Stimulated activated CD8-positive, alpha-beta memory T cell treated with anti-CD3 and anti-CD28 coated beads, Interleukin-7, amount 100 ng/mL, for 4 hours (primary cell): ENCODE data around the gene CBX7.

Experiments used
- DNase-seq, 2 donors: peaks; one replicate each; pipeline ENCODE4 v3.0.0-alpha.2; 2020; ENCODE audit warnings: low read depth in 2 of 2

The CBX7 gene

DNA sequence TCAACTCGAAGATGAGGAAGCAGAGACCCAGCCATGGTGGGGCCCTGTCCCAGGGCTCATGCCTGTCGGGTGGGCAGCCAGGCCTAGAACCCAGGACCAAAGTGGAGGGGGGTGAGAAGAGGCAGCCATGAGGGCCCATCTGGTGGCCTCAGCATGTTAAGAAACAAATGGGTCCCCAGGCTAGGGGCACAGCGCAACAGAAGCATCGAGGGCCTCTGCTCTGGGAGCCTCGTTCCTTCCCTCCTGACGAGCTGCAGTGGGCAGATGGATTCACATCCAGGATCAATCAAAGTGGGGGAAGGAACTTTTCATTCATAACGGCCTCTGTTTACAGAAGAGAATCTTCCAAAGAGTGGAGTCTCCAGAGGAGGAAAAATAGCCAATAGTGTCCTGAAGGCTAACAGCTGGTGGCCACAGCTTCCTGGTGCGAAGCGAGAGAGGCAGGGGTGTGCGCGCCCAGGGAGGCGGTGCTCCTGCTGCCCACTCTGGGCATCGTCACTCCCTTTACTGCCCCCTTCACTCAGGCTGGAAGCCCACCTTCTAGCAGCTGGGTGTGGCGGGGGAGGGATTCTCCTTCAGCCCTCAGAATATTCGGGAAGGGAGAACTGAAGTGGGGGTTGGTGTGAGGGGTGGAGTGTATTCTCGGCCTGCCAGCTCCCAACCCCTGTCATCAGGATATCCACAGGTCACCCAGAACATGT, 4.3 kb downstream of the CBX7 start:
- no peak for DNase-seq

DNA sequence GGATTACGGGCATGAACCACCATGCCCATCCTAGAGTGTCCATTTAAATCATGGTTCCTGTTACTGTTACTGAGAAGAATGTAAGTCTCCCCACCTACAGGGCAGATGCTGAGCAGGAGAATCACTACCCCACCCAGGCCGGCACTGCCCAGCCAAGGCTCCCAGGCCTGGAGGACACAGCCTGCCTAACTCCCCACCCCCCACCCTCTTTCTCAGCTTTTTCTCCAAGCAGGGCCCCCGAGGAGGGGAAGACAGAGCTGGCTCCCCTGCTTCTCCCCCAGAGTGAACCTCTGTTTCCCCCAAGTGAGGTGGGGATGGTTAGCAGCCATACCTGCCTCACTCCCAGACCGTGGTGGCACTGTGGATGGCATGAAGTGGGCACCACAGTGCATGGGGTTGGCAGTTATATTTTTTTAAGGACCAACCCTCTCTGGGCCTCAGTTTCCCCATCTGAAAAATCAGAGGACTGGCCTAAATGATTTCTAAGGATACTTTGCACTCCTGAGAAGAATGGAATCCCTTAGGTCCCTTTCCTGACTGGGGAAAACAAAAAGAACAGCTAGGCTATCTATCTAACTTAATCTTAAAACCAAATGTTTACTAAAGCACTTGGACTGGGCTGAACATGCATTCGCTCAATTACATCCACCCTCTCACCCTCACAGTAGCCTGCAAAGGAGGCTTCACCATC, 5.0 kb downstream of the CBX7 start:
- no peak for DNase-seq

DNA sequence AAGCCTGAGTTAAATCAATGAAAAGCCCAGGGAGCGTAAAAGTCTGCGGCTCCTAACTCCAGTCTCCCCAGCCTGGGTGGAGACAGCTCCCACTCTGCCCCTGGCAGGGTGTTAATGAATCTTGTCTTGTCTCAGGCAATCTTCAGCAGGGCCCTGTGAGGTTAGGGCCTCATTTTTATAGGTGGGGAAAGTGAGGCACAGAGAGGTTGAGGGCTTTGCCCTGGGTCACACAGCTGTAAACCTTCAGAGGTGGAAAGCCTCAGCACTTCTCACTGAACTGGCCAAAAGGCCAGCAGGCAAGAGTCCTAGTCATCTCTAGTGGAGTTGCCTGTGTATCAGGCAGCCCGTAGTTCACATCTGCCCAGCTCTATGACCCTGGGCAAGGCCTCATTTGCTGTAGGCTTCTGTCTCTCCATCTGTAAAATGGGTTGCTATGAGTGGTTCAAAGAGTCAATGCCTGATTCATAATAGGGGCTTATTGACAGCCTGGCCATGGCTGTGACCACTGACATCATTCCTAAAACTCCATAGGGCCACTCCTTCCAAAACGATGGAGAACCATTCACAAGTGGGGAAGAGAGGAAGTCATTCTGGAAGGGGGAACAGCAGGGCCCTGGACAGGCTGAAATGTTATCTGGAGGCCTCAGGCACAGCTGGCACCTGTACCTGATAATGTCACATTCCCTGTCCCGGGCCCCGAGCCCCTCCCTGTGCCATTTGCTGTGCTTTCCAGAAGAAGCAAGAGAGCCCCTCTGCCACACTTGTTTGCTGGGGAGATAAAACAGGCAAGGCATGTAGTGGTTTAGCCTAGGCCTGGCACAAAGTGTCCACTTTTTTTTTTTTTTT, 6.0 kb downstream of the CBX7 start:
- DNase-seq, result no peak

DNA sequence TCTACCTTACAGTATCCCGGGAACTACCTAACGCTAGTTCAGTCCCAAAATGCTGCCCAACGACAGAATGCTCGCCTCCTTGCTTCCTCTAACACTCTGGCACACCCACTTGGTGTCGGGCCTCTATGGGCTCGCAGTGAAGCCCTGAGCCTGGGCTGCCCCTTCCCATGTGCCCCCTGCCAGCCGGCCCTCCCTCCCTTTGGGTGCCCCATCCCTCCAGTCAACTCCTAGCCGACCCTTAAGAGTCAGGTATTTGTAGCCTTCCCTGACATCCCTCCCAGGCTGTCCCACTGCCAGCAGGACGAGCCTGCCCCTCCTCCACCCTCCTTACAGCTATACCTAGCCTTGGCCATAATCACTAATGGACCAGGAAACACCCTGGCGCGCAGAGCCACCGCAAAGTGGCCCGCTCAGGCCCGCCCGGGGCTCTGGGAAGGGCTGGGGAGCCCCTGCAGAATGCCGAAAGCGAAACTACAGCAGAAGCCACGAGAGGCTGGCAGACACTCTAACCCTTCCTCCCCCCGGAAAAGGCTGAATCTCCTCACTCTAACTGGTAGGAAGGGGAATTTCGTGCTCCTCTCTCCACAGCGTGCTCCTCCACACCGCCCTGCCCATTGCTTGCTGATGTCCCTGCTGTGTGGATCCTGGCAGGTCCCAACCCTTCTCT, 8.2 kb downstream of the CBX7 start:
- DNase-seq, result peak; percentile 26 to 56

DNA sequence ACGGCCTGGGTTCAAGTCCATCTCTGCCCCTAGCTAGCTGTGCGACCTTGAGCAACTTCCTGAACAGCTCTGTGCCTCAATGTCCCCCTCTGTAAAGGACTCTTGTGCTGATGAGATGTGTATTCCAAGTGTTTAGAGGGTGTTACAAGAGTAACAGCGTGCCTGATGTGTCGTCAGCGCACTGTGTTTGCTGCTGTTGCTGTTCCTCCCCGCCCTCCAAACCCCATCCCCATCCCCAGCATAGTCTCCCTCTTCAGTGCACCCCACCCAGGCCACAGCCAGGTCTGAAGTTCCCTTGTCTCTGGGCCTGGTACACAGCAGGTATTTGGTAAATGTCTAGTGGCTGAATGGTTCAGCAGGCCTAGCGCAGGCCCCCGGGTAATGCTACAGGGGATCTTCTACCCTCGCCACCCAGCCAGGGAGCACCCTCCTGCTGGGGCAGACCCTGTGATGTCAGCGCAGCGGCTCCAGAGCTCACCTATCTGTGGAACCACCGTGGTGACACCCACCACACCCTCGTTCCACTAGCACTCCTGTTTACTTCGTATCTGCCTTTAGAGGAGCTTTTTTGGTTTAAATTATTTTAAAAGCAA, 10.3 kb downstream of the CBX7 start:
- DNase-seq, result no peak

DNA sequence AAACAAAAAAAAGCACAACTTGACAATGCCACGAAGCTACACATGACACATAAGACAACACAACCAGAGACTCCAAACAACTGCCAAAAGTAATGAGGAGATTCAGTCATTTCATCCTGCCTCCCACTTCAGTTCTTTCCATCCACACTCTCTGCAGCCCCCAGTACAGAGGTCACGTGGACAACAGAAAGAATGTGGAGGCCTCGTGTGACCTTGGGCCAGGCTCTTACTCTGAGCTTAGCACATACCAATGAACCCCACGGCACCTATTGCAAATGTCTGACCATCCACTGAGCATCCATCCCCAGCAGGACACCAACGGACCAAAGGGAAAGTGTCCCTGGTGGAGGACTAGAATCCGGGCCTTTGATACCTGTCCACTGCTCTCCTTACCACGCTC, 12.5 kb downstream of the CBX7 start:
- no peak for DNase-seq

DNA sequence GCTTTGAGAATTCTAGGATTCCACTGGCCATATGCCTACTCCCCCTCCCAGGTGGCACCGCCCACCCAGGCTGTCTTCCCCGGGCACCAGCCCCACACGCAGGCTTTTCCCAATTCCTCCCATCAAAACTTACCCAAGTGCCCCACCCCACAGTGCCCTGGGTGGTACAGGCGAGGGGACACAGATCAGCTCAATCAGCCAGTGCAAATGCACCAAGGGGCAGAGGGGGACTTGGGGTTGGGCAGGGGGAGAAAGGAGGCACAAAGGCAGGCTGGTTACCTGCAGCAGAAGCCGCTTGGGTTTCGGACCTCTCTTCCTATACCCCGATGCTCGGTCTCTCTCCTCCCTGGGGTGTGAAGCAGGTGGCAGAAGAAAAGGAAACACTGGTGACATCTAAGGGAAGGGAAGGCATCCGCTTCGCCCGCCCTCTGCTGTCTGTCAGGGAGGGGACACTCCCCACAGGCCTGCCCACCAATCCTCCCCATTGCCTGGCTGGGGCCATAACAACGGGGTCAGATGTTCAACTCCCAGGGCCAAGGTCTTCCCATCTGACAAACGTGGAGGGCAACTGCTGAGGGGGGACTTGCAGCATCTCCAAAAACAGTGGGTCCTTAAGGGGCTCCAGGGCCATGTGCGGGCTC, 14.0 kb downstream of the CBX7 start:
- DNase-seq, result no peak

DNA sequence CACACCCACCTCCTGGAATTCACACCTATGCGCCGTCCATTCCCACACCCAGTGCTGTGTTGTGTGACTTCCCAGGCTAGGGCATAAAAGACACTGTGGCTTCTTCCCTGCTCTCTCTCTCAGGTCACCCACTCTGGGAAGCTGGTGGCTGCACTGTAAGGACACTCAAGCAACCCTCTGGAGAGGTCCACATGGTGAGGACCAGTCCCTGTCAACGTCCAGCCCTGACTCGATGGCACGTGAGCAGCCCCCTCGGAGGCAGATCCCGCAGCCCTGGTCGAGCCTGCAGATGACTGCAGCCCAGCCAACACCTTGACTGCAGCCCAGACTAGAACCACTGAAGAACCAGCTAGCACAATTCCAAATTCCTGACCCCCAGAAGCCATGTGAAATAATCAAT, 16.2 kb downstream of the CBX7 start:
- no peak for DNase-seq

DNA sequence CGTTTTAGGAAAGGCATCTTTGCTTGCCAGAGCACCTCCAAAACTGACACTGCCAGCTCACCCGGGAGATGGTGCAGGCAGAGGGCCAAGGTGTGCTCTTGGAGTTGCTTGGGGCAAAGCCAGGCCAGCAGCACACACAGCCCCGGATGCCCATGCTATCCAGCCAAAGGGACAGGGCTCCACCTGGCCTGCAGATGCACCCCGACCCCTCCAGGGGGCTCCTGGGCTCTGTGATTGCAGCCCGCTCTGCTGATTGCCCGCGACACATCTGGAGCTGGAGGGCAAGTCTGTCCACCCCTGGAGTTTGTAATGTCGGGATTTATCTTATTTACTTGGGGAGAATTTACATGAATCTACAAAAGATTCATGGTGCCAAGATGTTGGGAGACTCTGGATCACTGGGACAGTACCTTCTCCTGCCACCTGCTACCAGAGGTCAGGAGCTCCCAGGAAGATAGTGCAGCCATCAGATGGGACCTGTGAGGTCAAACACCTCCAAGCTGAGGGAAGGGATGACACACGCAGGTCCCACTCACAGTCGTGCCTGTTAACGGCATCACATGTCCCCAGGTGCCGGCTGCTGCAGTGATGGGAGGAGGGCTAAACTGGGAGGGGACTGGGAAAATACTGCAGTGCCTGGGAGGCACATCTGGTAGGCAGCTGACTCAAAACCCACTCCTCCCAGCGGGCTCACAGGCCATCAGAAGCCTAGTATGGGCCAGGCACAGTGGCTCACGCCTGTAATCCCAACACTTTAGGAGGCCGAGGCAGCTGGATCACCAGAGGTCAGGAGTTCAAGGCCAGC, 17.2 kb downstream of the CBX7 start:
- DNase-seq, result no peak

DNA sequence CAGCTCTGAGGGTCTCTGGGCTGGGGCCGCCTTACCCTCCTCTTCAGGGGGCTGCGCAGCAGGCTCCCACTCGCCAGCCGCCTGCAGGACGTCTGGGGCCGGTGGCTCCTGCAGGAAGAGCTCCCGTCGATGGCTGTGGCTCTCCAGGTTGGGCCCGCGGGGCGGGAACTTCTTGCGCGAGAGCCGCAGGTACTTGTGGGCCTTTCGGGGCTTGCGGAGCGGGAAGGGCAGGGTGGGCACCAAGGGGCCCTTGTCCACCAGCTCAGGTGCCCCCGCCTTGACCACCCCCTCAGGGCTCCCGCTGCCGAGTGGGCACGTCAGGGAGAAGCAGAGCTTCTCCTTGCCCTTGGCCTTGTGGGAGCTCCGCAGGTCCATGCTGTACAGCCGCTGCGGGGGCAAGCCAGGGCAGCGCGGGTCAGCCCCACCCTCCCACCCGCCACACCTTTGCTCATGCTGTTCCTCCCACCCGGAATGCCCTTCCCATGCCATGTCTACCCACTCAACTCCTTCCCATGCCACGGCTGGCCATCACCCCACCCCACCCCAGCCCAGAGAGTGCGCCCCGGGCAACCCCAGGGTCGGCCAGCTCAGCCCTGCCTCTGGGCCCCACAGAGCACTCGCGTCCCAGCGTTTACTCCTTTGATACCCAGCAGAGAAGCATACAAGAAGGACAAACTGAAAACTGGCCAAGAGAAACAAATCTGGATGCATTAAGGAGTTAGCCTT, 18.0 kb downstream of the CBX7 start:
- DNase-seq, result no peak

DNA sequence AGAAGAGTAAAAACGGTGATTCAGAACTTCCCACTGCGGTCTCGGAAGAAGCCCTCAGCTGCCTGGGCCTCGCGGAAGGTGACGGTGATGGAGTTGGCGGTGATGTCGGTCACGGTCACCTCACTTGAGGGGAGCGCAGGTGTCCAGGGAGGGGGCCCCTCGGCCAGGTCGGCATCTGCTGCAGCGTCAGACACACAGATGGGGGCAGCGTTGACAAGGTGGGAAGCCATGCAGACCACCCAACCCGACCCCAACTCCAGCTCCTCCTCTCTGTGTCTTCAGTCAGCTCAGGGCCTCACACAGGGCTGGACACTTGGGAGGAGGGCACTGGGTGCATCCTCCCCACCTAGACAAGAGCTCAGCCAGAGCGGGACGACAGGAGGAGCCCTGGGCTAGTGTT, 18.6 kb downstream of the CBX7 start:
- DNase-seq, result no peak

DNA sequence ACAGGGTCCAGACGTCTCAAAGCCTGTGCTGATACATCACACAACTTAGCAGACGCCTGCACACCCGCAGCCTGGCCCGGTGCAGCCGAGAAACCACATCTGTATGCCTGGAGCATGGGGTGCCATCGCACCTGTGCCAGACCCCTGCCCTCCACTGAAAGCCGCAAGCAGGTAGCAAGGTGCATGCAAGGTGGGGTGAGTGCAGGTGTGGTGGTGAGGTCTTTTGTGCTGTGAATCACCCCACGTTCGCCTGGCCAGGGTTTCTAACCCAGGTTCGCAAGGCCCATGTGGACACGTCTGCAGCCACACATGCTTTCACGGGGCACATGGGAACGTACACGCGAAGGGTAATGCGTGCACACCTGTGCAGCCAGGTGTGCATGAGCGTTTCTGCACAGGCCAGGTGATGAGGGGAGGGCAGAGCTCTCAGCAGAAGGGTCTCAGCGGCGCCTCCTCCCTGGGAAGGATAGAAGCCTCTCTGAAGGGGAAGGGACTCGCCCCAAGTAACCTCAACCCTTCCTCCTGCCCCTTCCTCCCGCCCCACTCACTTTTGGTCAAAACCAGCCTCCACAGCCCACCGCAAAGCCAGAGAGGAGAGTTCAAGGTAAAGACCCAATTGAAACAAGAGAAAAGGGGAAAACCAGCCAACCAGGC, 19.5 kb downstream of the CBX7 start:
- no peak for DNase-seq

DNA sequence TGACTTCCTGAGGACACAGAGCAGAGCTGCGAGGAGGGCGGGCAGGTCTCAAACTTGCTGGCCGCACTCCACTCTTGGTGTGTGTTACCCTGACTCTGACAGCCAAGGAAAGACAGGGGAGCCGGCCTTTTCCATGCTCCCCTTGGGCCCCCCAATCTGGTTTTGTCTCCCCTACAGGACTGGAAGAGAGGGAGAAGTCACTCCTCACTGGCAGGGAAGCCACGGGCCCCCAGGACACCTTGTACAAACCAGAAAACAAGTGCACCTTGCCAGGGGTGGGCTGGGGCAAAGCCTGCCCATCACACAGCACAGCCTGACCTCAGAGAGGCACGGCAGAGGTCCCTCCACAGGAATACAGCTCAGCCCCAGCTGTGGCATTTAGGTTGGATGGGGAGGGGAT, 20.2 kb downstream of the CBX7 start:
- DNase-seq, result no peak

DNA sequence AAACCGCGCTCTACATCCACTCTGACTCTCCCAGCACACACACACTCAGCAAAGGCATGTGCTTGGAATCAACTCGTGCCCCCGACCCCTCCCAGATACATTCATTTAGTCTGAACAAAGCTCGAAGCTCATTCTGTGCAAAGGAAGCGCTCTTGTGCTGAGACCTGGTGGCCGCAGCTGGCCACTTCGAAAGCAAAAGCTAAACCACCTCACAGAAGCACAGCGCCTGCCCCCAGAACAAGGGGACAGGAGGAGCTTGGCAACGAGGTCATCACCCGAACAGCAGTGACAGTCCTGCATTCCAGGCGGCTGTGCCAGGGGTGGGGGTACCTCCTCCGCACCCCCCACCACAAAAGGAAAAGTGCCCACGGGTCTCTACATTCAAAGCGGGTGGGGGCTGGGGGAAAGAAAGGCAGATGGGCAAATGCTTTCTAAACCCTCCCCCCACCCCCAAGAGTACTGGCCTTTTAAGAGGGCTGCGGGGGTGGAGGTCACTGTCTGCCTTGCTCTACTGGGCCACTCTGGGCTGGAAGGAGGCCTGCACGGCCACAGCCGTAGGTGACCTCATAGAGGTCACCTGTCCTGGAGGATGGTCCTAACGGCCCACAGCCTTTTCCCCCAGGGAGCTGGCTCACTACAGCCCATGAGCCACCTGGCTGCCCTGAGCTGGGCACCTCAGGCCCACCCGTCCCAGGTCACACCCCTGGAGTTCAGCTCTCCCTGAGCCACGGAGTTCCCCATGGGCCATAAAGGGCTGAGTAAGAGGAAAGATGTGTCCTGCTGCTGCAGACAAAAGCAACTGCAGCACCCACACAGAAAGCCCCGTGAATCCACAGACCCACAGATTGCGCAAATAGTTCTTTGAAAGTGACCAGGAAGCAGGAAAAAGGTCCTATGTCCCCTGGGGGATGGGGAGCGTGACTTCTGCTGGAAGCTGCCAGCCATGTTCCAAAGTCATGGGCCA, 21.3 kb downstream of the CBX7 start:
- no peak for DNase-seq

DNA sequence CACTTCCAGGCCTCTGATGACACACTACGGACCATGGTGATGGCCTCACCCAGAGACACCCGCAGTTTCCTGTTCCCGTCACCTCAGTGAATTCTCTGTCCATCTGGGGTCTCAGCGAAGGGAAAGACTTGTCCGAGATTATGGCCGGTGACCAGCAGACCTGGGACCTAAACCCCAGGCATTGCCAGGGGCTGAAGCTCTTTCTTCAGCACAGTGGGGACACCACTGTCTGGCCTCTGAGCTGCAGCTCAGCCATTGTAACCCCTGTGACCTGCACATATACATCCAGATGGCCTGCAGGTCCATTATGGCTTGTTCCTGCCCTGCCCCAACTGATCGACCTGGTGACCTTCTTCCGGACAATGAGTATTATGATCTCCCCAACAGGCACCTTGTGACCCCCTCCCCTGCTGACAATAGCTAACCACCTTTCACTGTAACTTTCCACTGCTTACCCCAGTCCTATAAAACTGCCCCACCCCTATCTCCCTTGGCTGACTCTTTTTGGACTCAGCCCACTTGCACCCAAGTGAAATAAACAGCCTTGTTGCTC, 22.3 kb downstream of the CBX7 start:
- DNase-seq, result no peak

DNA sequence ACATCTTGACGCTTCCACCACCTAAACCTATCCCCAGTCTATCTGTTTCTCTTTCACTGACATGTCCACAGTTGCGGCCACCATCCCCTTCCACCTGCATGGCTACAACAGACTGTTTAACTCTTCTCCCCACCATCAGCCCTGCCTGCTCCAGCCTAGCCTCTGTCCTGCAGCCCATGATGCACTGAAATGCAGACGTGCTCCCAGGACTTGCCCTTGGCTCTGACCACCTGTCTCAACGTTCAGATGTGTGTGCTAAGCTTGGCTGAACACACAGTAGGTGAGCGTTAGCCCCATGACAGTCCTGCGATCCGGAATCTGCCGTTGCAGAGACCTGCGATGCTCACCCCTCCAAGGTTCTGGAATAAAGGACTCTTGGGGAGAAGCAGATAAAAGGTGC, 22.7 kb downstream of the CBX7 start:
- DNase-seq, result no peak

DNA sequence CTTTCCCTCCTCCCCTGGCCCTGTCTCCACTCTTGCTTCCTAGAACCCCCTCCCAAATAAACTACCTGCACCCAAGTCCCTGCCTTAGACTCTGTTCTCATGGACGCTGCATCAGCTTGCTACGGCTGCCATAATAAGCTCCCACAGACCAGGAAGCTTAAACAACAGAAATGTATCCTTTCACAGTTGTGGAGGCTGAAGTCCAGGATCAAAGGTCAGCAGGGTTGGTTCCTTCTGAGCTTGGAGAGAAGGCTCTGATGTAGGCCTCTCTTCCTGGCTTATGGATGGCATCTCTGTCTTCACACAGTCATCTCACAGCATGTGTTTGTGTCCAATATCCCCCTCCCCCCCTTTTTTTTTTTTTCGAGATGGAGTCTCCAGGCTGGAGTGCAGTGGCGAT, 23.4 kb downstream of the CBX7 start:
- DNase-seq, result no peak

DNA sequence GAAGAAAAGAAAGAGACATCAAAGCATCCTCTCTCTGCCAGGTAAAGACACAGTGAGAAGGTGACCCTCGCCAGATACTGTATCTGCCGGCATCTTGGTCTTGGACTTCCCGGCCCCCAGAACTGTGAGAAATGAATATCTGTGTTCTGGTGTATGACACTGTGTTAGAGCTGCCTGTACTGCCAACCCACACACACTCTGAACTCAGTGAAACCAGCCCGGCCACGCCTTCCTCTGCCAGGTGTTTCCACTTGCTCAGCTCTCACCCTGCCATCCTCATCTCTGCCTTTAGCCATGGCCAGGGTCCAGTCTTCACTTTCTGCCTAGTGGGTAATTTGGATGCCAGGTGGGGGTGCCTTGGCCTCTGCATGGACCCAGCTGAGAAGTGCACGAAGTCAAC, 24.0 kb downstream of the CBX7 start:
- no peak for DNase-seq
